ENCODE results near the gene TRIM10.
"Not testable (repeated sequence)": the region's sequence is repeated elsewhere in the genome, so short reads cannot be mapped to it uniquely, and the experiment has no call there.

Gene TRIM10

DNA sequence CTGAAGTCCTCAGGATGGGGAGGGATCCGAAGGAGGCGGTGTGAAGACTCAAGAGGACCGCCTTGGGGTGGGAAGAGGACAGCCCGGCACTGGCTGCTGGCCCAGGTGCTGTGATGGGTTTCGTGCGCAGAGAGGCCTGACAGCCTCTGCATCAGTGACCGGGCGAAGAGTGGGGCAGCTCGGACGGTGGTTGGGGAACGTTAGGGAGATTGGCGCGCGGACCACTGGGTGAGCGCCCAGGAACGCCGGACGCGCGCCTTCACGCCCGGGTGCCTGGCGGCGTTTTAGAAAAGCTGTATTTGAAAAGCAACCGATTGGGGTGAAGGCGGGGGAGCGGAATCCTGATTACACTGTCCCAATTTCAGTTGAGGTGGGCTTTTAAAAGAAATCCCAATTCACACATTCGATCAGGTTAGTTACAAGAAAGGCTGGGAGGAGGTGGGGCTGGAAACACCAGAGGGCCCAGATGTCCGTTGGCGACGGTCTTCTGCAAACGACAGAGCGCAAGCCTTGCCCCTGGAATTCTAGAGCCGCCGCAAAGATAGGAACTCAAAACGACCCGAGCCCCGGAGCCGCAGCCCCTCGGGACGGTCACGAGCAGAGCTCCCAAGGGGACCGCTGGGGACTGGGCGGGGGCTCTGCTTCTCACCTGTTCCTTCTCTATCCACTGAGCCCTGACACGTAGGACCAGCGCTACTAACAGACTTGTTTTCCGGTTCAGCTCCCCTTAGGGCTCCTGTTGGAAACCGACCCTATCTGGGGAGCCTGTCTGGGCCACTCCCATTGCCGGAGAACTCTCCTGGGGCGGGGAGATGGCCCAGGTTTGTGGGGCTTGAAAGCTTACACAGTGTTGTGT, 33.5 kb downstream of the TRIM10 start:
- no peak for DNase-seq (ENCODE audit: low read depth)

DNA sequence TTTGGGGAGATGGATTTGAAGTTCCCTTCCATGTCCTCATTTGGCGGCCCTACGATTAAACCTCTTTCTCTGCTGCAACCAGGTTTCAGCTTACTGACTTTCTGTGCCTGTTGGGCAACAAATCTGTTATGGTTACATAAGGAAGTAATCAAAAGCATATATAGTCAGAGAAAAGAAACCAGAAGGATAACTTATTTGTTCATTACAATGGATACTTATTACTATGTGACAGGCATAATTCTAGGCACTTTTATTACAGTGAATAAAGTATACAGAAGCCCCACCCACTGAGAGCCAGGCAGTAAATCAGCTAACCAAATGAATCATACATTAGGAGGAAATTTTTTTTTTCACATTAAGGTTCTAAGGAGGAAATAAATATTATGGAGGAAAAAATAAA, 38.5 kb downstream of the TRIM10 start:
- no peak for DNase-seq (ENCODE audit: low read depth)

DNA sequence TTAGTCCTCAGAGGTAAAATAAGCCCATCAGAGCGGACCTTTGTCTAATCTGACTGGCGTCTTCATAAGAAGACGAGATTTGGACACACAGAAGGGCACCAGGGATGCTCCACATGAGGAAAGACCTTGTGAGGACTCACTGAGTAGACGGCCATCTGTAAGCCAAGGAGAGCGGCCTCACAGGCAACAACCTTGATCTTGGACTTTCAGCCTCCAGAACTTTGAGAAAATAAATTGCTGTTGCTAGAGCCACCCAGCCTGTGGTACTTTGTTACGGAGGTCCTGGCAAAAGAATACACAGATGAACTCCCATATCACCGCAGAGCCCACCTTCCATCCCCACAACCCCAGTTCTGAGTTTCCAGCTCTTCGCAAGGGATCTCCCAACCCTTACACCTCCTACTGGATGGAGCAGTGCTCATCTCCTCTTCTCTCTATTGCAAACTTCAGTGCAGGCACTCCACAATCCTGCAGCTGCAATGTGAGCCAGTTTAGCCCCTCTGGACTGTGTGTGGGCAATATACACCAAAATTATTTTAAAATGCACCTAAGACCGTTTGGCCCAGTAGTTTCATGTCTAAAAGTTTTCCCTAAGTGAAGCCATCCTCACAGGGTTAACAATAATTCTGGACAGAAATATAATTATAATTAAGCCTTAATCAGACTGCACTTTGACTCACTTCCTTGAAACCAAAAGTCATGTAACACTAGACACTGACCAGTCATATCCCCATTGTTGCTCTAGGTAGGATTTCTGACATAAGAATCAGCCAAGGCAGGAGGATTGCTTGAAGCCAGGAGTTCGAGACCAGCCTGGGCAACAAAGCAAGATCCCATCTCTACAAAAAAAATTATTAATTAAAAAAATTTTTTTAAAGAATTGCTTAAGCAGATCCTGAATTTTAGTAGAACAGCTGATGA, 39.3 kb downstream of the TRIM10 start:
- DNase-seq (ENCODE audit: low read depth): no peak

DNA sequence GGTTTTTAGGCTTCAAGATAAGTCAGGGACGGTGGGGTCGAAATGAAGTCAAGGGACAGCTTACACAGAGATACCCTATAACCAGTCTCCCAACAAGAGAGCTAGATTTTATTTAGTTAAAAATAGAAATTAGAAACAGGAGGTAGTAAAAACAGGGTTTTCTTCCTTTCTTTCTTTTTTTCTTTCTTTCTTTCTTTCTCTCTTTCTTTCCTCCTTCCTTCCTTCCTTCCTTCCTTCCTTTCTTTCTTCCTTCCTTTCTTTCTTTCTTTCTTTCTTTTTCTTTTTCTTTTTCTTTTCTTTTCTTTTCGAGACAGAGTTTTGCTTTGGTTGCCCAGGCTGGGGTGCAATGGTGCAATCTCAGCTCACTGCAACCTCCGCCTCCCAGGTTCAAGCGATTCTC, 42.3 kb downstream of the TRIM10 start:
- not testable (repeated sequence) for DNase-seq (ENCODE audit: low read depth)

DNA sequence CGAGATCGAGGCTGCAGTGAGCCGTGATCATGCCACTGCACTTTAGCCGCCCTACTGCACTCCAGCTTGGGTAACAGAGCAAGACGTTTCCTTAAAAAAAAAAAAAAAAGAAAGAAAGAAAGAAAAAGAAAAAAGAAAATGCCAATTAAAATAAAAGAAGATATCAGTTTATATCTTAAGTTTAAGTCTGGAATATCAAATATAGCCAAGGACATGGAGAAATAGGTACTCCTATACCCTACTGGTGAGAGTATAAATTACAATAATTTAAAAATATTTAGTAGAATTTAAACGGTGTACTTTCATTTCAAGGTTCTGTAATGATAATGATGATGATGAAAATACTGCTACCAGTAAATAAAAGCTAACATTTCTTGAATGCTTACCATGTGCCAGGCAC, 44.3 kb downstream of the TRIM10 start:
- DNase-seq (ENCODE audit: low read depth): no peak

DNA sequence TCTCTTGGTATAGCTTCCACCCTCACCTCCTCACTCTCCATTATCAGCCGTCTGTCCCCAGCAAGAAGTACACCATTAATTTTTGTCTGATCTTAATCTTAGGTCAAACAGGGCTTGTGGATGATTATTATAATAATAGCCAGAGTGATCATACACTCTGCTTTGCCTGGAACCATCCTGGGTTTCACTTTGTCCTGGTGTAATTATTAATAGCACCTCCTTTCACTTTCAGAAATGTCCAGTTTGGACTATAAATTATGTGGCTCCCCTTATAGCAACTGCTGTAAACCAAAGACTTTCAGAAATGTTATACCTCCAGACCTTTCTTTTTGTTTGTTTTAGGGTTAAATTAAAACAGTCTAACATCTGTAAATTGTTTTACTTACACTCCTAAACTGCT, 47.2 kb downstream of the TRIM10 start:
- DNase-seq (ENCODE audit: low read depth): no peak

DNA sequence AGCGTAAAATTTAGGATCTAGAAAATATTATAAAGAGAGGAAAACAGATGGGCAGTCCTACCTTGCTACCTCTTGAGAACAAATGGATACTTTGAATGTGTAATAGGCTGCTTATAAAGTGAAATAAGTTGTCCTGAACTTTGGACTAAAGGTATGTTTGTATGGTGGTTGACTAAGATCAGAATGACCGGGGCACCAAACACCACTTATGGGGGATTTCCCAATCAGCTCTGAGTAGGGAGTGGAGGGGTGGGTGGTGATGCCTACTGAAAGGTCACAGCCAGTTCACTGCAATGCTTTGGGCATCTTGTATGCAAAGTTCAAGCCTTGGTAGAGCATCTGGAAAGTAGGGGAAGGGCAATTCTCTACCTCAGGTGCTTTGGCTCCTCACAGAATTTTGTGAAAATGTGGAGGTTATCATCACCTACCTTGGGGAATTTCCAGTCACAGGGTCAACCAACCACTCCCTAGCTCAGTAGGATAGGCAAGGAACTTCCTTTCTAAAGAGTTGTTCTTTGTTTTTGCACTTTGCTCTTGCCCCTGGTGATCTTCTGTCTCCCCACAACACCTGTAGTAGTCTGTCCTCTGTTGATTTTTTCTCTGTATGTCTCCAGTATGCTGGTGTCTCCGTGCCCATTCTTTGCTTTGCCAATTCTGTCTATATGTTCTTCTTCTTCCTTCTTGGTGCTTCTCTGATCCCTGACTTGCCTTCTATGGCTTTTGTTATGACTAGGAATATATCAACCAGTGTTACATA, 47.8 kb downstream of the TRIM10 start, which contains the start of gene TRIM31:
TRIM31 (minus strand) TSS at position 88 of the 757 bp plus-strand sequence. CDS start 285 bp downstream, outside the sequence.
- no peak for DNase-seq (ENCODE audit: low read depth)

DNA sequence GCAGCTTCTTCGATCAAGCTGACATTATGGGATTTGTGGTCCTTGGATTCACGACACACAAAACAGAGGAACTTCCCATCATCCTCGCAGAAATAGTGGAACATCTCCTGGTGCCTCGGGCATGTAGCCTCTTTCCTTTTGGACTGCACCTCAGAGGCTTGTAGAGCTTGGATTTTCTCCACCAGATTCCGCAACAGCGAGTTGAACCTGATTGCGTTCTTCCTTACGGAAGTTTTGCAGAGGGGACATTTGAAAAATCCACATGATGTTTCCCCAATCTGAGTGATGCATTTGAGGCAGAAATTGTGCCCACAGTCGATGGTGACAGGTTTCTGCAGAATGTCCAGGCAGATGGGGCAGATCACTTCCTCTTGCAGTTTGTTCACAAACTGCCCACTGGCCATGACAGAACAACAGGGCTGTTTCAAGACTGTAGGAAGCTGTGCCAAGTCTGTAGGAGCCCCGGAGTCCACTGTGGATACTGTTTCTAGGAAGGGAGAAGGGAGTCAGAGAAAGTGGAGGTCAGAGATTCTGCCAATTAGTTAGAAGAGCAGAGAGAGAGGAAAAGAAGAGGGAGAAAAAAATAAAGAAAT, 48.5 kb downstream of the TRIM10 start:
- no peak for DNase-seq (ENCODE audit: low read depth)

DNA sequence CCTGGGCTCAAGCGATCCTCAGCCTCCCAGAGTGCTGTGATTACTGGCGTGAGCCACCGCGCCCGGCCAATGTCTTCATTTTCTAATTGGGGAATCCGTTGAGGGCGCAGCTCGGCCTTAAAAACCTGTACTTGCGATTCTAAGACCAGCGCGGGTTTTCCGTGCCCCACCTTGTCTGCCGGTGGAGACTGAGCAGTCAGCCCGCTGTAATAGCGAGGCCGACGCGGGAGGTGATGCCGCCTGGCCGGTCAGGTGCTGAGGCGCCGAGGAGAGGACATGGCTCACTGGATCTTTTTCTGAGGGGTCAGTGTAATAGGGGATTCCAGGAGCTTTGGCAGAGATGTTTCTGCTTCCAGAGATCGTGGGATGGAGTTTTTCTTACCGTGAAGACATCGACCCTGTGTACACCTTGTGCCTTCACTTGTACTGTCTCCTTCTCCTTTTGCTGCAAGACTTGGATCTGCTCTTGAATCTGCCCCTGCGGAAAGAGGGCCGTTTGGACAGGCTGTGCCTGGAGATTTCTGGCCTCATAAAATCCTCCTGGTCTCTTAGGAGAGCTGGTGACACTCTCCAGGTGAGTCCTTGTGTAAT, 49.6 kb downstream of the TRIM10 start:
- no peak for DNase-seq (ENCODE audit: low read depth)

DNA sequence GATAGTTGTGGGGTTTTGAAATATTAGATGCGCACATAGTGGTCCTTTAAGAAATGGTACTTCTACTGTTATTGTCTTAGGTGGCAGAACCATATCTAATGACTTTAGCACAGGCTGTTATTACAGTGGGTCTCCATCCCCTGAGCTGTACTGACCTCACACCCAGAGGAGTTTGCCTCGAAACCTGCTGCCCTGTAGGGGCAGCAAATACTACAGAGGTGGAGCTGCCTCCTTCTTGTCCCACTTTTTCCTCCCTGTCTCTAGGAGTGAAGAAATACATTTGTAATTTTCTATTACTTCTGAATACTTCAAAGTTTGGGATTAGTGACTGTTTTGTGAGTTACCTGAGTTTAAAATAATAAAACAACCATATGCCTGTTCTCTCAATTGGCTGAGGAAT, 56.4 kb downstream of the TRIM10 start:
- DNase-seq (ENCODE audit: low read depth): no peak

DNA sequence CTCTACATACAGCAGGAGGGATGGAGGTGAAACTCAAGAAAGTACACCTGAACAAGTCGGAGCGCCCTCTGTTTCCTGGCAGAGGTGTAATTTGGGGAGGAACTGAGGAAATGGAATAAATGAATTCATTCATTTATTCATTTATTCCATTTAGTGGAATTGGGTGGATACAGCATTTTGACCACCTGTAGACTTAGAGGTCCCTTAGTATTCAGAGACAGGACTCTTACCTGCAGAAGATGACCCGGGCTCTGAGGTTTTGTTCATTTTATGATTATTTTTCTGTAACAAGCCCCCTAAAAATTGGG, 57.2 kb downstream of the TRIM10 start:
- DNase-seq (ENCODE audit: low read depth): no peak

DNA sequence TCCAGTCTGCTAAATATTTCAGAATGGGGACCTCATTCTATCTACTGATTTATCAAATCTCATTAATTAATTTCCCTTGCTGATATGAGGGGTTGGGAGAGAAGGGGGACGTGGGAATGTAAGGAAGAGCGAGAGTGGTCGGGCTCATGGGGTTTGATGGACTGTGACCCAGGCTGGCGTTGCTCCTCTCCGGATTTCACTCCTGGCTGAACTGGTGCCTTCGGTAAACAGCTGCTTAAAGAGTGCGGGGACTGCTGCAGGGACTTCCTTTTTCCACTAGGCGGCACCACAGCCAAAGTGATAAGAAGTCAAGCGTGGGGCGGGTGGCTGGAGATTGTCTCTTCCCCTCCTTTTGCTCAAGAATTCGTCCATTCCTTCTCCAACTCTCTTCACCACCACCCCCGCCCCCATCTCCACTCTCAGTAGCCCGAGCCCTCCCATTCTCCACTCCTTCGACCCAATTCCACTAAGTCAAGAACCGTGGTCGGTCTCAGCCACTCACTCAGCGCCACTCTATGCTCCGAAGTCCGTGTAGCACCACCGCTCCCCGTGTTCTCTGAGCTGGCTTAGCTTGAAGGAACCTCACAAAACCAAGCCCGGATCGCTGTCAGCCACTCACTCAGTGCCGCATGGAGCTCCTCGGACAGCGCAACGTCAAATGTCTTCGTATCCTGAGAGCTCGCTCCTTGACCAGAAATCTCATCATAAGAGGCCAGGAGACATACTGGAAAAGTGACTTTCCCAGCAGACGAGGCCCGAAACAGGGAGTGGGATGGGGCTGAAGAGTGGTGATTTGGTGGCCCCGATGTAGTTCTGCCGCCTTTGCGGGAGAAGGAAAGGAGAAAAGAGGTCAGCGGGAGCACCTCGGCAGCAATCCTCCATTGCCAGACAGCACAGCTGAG, 57.8 kb downstream of the TRIM10 start:
- peak; percentile 61 for DNase-seq (ENCODE audit: low read depth)

DNA sequence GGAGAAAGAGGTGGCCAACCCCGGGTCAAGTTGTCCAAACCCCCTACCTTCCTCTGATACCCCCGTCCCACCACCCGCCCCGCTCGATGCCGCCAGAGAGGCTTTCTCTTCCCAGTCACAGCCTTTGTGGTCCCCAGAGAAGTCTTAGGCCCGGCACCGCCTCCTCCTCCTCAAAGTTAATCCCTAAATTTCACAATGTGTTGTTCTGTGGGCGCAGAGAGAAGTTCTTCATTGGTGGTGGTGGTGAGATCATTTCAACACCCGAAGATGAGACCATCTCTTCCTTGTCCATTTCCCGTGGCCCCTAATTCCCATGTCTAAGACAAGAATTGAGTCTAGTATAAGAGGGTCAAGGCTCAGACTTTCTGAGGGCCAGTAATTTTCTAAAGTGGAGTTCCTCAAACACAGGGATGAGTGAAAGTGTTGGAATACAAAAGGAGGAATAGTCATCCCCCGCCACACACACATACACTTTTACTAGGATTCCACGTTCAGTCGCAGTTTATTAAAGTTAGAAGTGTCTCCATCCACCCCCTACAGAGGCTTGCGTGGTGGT, 58.5 kb downstream of the TRIM10 start:
- DNase-seq (ENCODE audit: low read depth): no peak
